Endothelial cell (in vitro differentiated cells): ENCODE results near the gene RPL12. TPM values are rescaled to one million over a fixed set of nuclear protein-coding genes. Genes with fewer than 3 reads are reported as not detected.

Experiments used
- DNase-seq: peaks from one replicate; pipeline ENCODE4 v3.0.0; 2021; ENCODE audit warnings: low spot score
- H3K27ac Mint-ChIP-seq: one replicate; pipeline ENCODE4 v1.8.0; 2021; ENCODE audit warnings: mixed read lengths, inconsistent platforms; ENCODE audit not compliant: unreplicated experiment
- H3K27me3 Mint-ChIP-seq: one replicate; pipeline ENCODE4 v1.8.0; 2021; ENCODE audit warnings: mild to moderate bottlenecking, moderate library complexity, mixed read lengths, inconsistent platforms; ENCODE audit not compliant: unreplicated experiment
- H3K36me3 Mint-ChIP-seq: one replicate; pipeline ENCODE4 v1.8.0; 2021; ENCODE audit warnings: mild to moderate bottlenecking, low read depth, mixed read lengths, inconsistent platforms; ENCODE audit not compliant: unreplicated experiment
- H3K4me1 Mint-ChIP-seq: one replicate; pipeline ENCODE4 v1.8.0; 2021; ENCODE audit warnings: mild to moderate bottlenecking, mixed read lengths, inconsistent platforms; ENCODE audit not compliant: unreplicated experiment
- H3K4me3 Mint-ChIP-seq: one replicate; pipeline ENCODE4 v1.8.0; 2021; ENCODE audit warnings: mild to moderate bottlenecking, mixed read lengths, inconsistent platforms; ENCODE audit not compliant: unreplicated experiment
- H3K9me3 Mint-ChIP-seq: one replicate; pipeline ENCODE4 v1.8.0; 2021; ENCODE audit warnings: mixed read lengths, inconsistent platforms; ENCODE audit not compliant: unreplicated experiment
- CTCF ChIP-seq: fragments of 200-600 bp; sonication (generic); IDR thresholded peaks from one replicate; pipeline ENCODE4 v1.5.0; 2021; ENCODE audit warnings: antibody characterized with exemption; ENCODE audit not compliant: unreplicated experiment
- total RNA-seq: library from RNA; stranded (reverse); fragmentation: NEBNext Ultra II Directional; extraction: Animal tissue kit (Norgen Biotek cat#: 25700); gene quantifications from one replicate; pipeline ENCODE4 v1.2.1, GENCODE V29; 2021; ENCODE audit not compliant: unreplicated experiment

RPL12 gene
- total RNA-seq, 1 donor from 2014 or later: 1,208 TPM

GRCh38 chr9:127407492-127407843, 43.7 kb downstream of the RPL12 start:
- Mint-ChIP-seq H3K4me1 (peaks cover 8% of the 10 kb centered on the region), H3K9me3 (no peaks in the 10 kb centered on the region), H3K4me3 (no peak overlapping the region), H3K36me3 (peaks cover 6% of the 10 kb centered on the region), H3K27ac (no peak overlapping the region), H3K27me3 (peaks cover 2% of the 10 kb centered on the region)
- no peak for TF ChIP-seq CTCF
- no peak for DNase-seq

GRCh38 chr9:127406799-127407491, 44.3 kb downstream of the RPL12 start:
- no peak overlapping the region for H3K27ac Mint-ChIP-seq
- H3K36me3 Mint-ChIP-seq: peaks cover 6% of the 10 kb centered on the region
- TF ChIP-seq CTCF: no peak
- H3K27me3 Mint-ChIP-seq: peaks cover 2% of the 10 kb centered on the region
- no peak for DNase-seq
- H3K9me3 Mint-ChIP-seq: no peaks in the 10 kb centered on the region
- peaks cover 6% of the 10 kb centered on the region for H3K4me1 Mint-ChIP-seq
- H3K4me3 Mint-ChIP-seq: no peak overlapping the region

GRCh38 chr9:127405344-127406125, 45.7 kb downstream of the RPL12 start:
- no peak overlapping the region for H3K4me3 Mint-ChIP-seq
- H3K4me1 Mint-ChIP-seq: no peaks in the 10 kb centered on the region
- no peak overlapping the region for H3K27ac Mint-ChIP-seq
- TF ChIP-seq CTCF: no peak
- peaks cover 6% of the 10 kb centered on the region for H3K36me3 Mint-ChIP-seq
- H3K27me3 Mint-ChIP-seq: peaks cover 2% of the 10 kb centered on the region
- no peaks in the 10 kb centered on the region for H3K9me3 Mint-ChIP-seq
- no peak for DNase-seq

- no peaks in the 10 kb centered on the region for H3K27me3 Mint-ChIP-seq
Measured at GRCh38 chr9:127404631-127405030, 46.6 kb downstream of the RPL12 start.

More at GRCh38 chr9:127404631-127405030, 46.6 kb downstream of the RPL12 start:
- no peak overlapping the region for H3K4me3 Mint-ChIP-seq
- H3K36me3 Mint-ChIP-seq: peaks cover 6% of the 10 kb centered on the region
- no peaks in the 10 kb centered on the region for H3K4me1 Mint-ChIP-seq
- no peaks in the 10 kb centered on the region for H3K9me3 Mint-ChIP-seq
- no peak for DNase-seq
- no peak for TF ChIP-seq CTCF
- no peak overlapping the region for H3K27ac Mint-ChIP-seq
